ENCODE data around the gene PSMD13. TPM values are rescaled to one million over a fixed set of nuclear protein-coding genes. Genes with fewer than 3 reads are reported as not detected.

The PSMD13 gene
- total and polyA plus RNA-seq, 2 of the 4 experiments (the other 2 are of a cell fraction), result 177 to 217 TPM

DNA sequence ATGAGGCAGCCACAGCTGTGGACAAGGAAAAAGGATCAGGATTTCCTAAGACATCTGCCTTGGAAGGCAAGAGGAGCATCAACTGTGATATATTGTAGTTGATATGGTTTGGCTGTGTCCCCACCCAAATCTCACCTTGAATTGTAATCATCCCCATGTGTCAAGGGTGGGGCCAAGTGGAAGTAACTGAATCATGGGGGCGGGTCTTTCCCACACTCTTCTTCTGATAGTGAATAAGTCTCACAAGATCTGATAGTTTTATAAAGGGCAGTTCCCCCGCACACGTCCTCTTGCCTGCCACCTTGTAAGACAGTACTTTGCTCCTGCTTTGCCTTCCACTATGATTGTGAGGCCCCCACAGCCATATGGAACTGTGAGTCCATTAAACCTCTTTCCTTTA lies 19.1 kb upstream of the PSMD13 start:
- Histone ChIP-seq H3K4ac (ENCODE audit: low read depth, low read length) (no peak overlapping the region), H3K9me1 (ENCODE audit: insufficient read depth, low read length) (peaks cover 9% of the 10 kb centered on the region; the same call in 1 of the 2 replicates), H4K91ac (ENCODE audit: insufficient read depth, low read depth, low read length) (no peak overlapping the region), H2AK9ac (replicated peaks; ENCODE audit: low read depth, low read length, poor library complexity) (no peak overlapping the region), H3K36me3 (ENCODE audit: control insufficient read depth, insufficient read depth, low read length) (peaks cover 47% of the 10 kb centered on the region), H2BK15ac (ENCODE audit: low read depth, low read length) (no peak overlapping the region), H3K4me2 (ENCODE audit: low read depth, low read length) (no peak overlapping the region), H3K23ac (ENCODE audit: low read depth, low read length) (no peak overlapping the region), H3K27me3 (ENCODE audit: control insufficient read depth, insufficient read depth, low read length) (no peaks in the 10 kb centered on the region), H3K79me1 (ENCODE audit: low read depth in 1 of 2, low read length in 2 of 2) (peaks cover 6 to 25% of the 10 kb centered on the region in 2 experiments), H3K14ac (replicated peaks; ENCODE audit: low read depth, low read length) (no peak overlapping the region), H2AFZ (replicated peaks; ENCODE audit: low read length, poor library complexity) (no peak overlapping the region), H2BK20ac (ENCODE audit: low read depth, low read length) (no peak overlapping the region), H3K4me1 (ENCODE audit: control insufficient read depth, insufficient read depth, low read length) (peaks cover 7% of the 10 kb centered on the region), H2BK5ac (ENCODE audit: low read depth, low read length, poor library complexity, severe bottlenecking) (no peak overlapping the region), H4K5ac (ENCODE audit: low read depth, low read length) (no peak overlapping the region), H3K27ac (ENCODE audit: insufficient read depth, low read length) (no peak overlapping the region), H3K18ac (ENCODE audit: low read depth, low read length) (no peak overlapping the region), H3K56ac (ENCODE audit: extremely low read depth, insufficient read depth, low read length) (no peak overlapping the region), H2BK120ac (ENCODE audit: low read depth, low read length) (no peak overlapping the region), H3K9me3 (ENCODE audit: control insufficient read depth, insufficient read depth, low read length) (no peaks in the 10 kb centered on the region), H3K9ac (ENCODE audit: low read depth, low read length) (no peak overlapping the region), H2AK5ac (ENCODE audit: low read depth, low read length) (no peak overlapping the region), H3K4me3 (ENCODE audit: insufficient read depth, low read depth, low read length) (no peak overlapping the region), H4K20me1 (ENCODE audit: insufficient read depth, low read length) (peaks cover 21% of the 10 kb centered on the region), H4K8ac (ENCODE audit: low read depth in 2 of 2, low read length in 2 of 2) (no peak overlapping the region)
- ChIA-PET POLR2A (ENCODE audit: unreplicated experiment) (no interaction called here), CTCF (no interaction called here)
- intact Hi-C loops (cut with micrococcal nuclease) (no loop called here), dilution Hi-C loops (cut with HindIII; ENCODE audit: low sequenced_read_pairs, unreplicated experiment) (no loop called here), in situ Hi-C loops (cut with MboI; ENCODE audit: low sequenced_read_pairs) (no loop called here)
- no peak for DNase-seq
- no TSS peak for BruUV-seq (replicated peaks)
- no peak for TF ChIP-seq MXI1 (IDR thresholded peaks at IDR 0.05; ENCODE audit: borderline replicate concordance, low read depth, low read length)
- TF ChIP-seq POLR2A (IDR thresholded peaks at IDR 0.05; ENCODE audit: low read depth, low read length), result no peak
- TF ChIP-seq, protein P1, sequence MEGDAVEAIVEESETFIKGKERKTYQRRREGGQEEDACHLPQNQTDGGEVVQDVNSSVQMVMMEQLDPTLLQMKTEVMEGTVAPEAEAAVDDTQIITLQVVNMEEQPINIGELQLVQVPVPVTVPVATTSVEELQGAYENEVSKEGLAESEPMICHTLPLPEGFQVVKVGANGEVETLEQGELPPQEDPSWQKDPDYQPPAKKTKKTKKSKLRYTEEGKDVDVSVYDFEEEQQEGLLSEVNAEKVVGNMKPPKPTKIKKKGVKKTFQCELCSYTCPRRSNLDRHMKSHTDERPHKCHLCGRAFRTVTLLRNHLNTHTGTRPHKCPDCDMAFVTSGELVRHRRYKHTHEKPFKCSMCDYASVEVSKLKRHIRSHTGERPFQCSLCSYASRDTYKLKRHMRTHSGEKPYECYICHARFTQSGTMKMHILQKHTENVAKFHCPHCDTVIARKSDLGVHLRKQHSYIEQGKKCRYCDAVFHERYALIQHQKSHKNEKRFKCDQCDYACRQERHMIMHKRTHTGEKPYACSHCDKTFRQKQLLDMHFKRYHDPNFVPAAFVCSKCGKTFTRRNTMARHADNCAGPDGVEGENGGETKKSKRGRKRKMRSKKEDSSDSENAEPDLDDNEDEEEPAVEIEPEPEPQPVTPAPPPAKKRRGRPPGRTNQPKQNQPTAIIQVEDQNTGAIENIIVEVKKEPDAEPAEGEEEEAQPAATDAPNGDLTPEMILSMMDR (conservative IDR thresholded peaks at IDR 0.05; ENCODE audit: low read depth, low read length), result no peak
- TF ChIP-seq RAD21 (IDR thresholded peaks at IDR 0.05; ENCODE audit: low read length), result no peak
- TF ChIP-seq, protein P2, sequence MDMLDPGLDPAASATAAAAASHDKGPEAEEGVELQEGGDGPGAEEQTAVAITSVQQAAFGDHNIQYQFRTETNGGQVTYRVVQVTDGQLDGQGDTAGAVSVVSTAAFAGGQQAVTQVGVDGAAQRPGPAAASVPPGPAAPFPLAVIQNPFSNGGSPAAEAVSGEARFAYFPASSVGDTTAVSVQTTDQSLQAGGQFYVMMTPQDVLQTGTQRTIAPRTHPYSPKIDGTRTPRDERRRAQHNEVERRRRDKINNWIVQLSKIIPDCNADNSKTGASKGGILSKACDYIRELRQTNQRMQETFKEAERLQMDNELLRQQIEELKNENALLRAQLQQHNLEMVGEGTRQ (IDR thresholded peaks at IDR 0.05; ENCODE audit: low read depth, low read length), result no peak
- no peak for TF ChIP-seq ELK1 (IDR thresholded peaks at IDR 0.05; ENCODE audit: borderline replicate concordance, low read depth, low read length)
- TF ChIP-seq CEBPB (IDR thresholded peaks at IDR 0.05; ENCODE audit: low read depth, low read length), result no peak
- TF ChIP-seq MAZ (IDR thresholded peaks at IDR 0.05; ENCODE audit: borderline replicate concordance, low read depth, low read length), result no peak
- TF ChIP-seq SMC3 (IDR thresholded peaks at IDR 0.05; ENCODE audit: low read depth, low read length), result no peak
- TF ChIP-seq RFX5 (IDR thresholded peaks at IDR 0.05; ENCODE audit: low read depth, low read length), result no peak
- TF ChIP-seq MAFK (IDR thresholded peaks at IDR 0.05; ENCODE audit: low read depth, low read length), result no peak
- ATAC-seq (ENCODE audit: low read depth), result no peak
- no CpG with 5 or more reads among the region's 3 CpGs for WGBS, 2 experiments (ENCODE audit: extremely low coverage in 2 of 2, insufficient read length in 1 of 2)
